Fibroblast of lung (primary cell): ENCODE measurements around the gene DNAL1. TPM values are rescaled to one million over a fixed set of nuclear protein-coding genes. Genes with fewer than 3 reads are reported as not detected.

ENCODE experiments used
- DNase-seq, 2 donors: peaks; one replicate each; pipeline versions ENCODE4 v3.0.0 to v3.0.0-alpha.2; 2010; ENCODE audit warnings: low read depth in 2 of 2
- H2AFZ ChIP-seq: 2 replicates; pipeline ENCODE4 v1.5.1; 2012; ENCODE audit warnings: low read length, control low read depth, inconsistent platforms
- H3K27ac ChIP-seq: 2 replicates; pipeline ENCODE4 v1.5.1; 2011; ENCODE audit warnings: low read length, control low read depth; ENCODE audit not compliant: insufficient read depth
- H3K27me3 ChIP-seq: 2 replicates; pipeline ENCODE4 v1.5.1; 2011; ENCODE audit warnings: mild to moderate bottlenecking, low read length; ENCODE audit not compliant: control insufficient read depth, insufficient read depth
- H3K36me3 ChIP-seq: 2 replicates; pipeline ENCODE4 v1.5.1; 2011; ENCODE audit warnings: low read length; ENCODE audit not compliant: control insufficient read depth, insufficient read depth
- H3K4me1 ChIP-seq: 2 replicates; pipeline ENCODE4 v1.5.1; 2011; ENCODE audit warnings: low read length; ENCODE audit not compliant: control insufficient read depth, insufficient read depth; ENCODE audit errors: extremely low read depth
- H3K4me2 ChIP-seq: 2 replicates; pipeline ENCODE4 v1.5.1; 2011; ENCODE audit warnings: low read length, control low read depth; ENCODE audit not compliant: insufficient read depth; ENCODE audit errors: extremely low read depth
- H3K4me3 ChIP-seq, 4 experiments: fragments of 200-600 bp in 1 of 4; sonication (generic) in 1 of 4; replicated peaks in 1 of 4; 2 replicates each; pipeline ENCODE4 v1.5.1; 2011 to 2016; ENCODE audit warnings: low read length in 4 of 4, low read depth in 3 of 4, mild to moderate bottlenecking in 3 of 4, control low read depth in 2 of 4, inconsistent platforms in 1 of 4, mixed read lengths in 1 of 4; ENCODE audit not compliant: insufficient read depth in 1 of 4; ENCODE audit errors: control extremely low read depth in 1 of 4
- H3K79me2 ChIP-seq: 2 replicates; pipeline ENCODE4 v1.5.1; 2012; ENCODE audit warnings: mild to moderate bottlenecking, low read length, inconsistent platforms; ENCODE audit not compliant: control insufficient read depth, insufficient read depth
- H3K9ac ChIP-seq: 2 replicates; pipeline ENCODE4 v1.5.1; 2011; ENCODE audit warnings: mild to moderate bottlenecking, low read length, control low read depth; ENCODE audit not compliant: insufficient read depth
- H3K9me3 ChIP-seq: 2 replicates; pipeline ENCODE4 v1.5.1; 2012; ENCODE audit warnings: low read depth, low read length; ENCODE audit not compliant: control insufficient read depth, insufficient read depth
- H4K20me1 ChIP-seq: 2 replicates; pipeline ENCODE4 v1.5.1; 2011; ENCODE audit warnings: low read length; ENCODE audit not compliant: control insufficient read depth, insufficient read depth; ENCODE audit errors: extremely low read depth
- EZH2 ChIP-seq: IDR thresholded peaks from 2 replicates; pipeline ENCODE4 v1.5.1; 2012; ENCODE audit warnings: low read length, control low read depth, mild to moderate bottlenecking; ENCODE audit errors: missing control alignments
- polyA plus RNA-seq, 2 donors: library from polyadenylated mRNA; depleted of rRNA in 1 of 2; stranded (reverse) in 1 of 2; unstranded in 1 of 2; fragments of >200 nt; gene quantifications; 2 replicates each; pipeline ENCODE4 v1.2.1, GENCODE V29; 2011 to 2012; ENCODE audit warnings: missing spikeins in 1 of 2
- total RNA-seq: library from RNA; depleted of rRNA; stranded (reverse); fragments of >200 nt; gene quantifications from 2 replicates; pipeline ENCODE4 v1.2.1, GENCODE V29; 2014
- TF ChIP-seq, protein P1 (sequence below), 2 donors: IDR thresholded peaks in 1 of 2; conservative IDR thresholded peaks in 1 of 2; 1 replicate in 1 of 2; 2 replicates in 1 of 2; pipeline ENCODE4 v1.5.1; 2011 to 2012; ENCODE audit warnings: low read length in 2 of 2, control low read depth in 1 of 2, inconsistent platforms in 1 of 2, low read depth in 1 of 2, mild to moderate bottlenecking in 1 of 2

DNAL1 gene
- total and polyA plus RNA-seq, 2 donors (not counting 1 experiment from before 2014, with no cell fraction given), result 5.3 to 11.3 TPM

GRCh38 chr14:73612339-73613045 is 32.3 kb upstream of the DNAL1 start, which contains the start of gene ACOT6:
Gene ACOT6, plus strand, starts transcription at chr14:73612517. Its CDS starts 55 bp downstream, at chr14:73612572.
- H3K4me2 ChIP-seq, result peak within 1 kb of the TSS; percentile 66
- peak; percentile 71 to 77 for DNase-seq
- H4K20me1 ChIP-seq, result no peaks in the 10 kb centered on the region
- H2AFZ ChIP-seq, result peak within 1 kb of the TSS; percentile 65
- H3K4me1 ChIP-seq, result no peaks in the 10 kb centered on the region
- H3K4me3 ChIP-seq, result peak within 1 kb of the TSS; percentile 36 to 66 (median 51)
- H3K27ac ChIP-seq, result no peak within 1 kb of the TSS
- H3K9me3 ChIP-seq, result no peaks in the 10 kb centered on the region
- H3K9ac ChIP-seq, result no peak within 1 kb of the TSS
- H3K27me3 ChIP-seq, result no peaks in the 10 kb centered on the region
- TF ChIP-seq, protein P1, sequence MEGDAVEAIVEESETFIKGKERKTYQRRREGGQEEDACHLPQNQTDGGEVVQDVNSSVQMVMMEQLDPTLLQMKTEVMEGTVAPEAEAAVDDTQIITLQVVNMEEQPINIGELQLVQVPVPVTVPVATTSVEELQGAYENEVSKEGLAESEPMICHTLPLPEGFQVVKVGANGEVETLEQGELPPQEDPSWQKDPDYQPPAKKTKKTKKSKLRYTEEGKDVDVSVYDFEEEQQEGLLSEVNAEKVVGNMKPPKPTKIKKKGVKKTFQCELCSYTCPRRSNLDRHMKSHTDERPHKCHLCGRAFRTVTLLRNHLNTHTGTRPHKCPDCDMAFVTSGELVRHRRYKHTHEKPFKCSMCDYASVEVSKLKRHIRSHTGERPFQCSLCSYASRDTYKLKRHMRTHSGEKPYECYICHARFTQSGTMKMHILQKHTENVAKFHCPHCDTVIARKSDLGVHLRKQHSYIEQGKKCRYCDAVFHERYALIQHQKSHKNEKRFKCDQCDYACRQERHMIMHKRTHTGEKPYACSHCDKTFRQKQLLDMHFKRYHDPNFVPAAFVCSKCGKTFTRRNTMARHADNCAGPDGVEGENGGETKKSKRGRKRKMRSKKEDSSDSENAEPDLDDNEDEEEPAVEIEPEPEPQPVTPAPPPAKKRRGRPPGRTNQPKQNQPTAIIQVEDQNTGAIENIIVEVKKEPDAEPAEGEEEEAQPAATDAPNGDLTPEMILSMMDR (conservative IDR thresholded peaks at IDR 0.05 in 1 of 2, IDR thresholded peaks at IDR 0.05 in 1 of 2; ENCODE audit: low read depth in 1 of 2, low read length in 2 of 2), result no peak
- no peak for TF ChIP-seq EZH2
- H3K79me2 ChIP-seq, result no peaks in the 10 kb centered on the region
- no peaks in the 10 kb centered on the region for H3K36me3 ChIP-seq

DNA sequence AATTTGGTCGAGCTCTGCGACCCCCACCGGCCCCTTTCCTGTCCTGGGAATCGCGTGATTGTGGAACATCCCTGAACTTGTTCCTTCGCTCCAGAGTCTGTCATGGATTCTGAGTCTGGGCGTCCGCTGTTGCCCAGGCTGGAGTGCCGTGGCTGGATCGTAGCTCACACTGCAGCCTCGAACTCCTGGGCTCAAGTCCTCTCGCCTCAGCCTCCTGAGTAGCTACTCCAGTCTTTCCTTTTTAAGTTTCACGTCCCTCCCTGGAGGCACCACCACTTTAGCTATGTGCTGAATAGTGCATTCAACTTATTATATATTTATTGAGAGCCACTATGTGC is 31.8 kb upstream of the DNAL1 start:
- peak in 1 of 2 donors; percentile 21 for DNase-seq
- Histone ChIP-seq H3K27me3 (no peaks in the 10 kb centered on the region), H3K4me1 (no peaks in the 10 kb centered on the region), H4K20me1 (no peaks in the 10 kb centered on the region), H3K9ac (no peak overlapping the region), H3K9me3 (no peaks in the 10 kb centered on the region), H3K4me2 (peak overlapping the region; percentile 21), H2AFZ (peak overlapping the region; percentile 65), H3K27ac (no peak overlapping the region), H3K79me2 (no peaks in the 10 kb centered on the region), H3K4me3 (peak overlapping the region; percentile 36 to 66 (median 51)), H3K36me3 (no peaks in the 10 kb centered on the region)
- TF ChIP-seq, protein P1 (conservative IDR thresholded peaks at IDR 0.05 in 1 of 2, IDR thresholded peaks at IDR 0.05 in 1 of 2; ENCODE audit: low read depth in 1 of 2, low read length in 2 of 2), result no peak
- TF ChIP-seq EZH2, result no peak

GRCh38 chr14:73613419-73613963 is 31.3 kb upstream of the DNAL1 start:
- Histone ChIP-seq H3K4me2 (no peak overlapping the region), H3K79me2 (no peaks in the 10 kb centered on the region), H3K4me3 (peak overlapping the region in 1 of 4 experiments; percentile 55), H3K9me3 (no peaks in the 10 kb centered on the region), H3K27ac (no peak overlapping the region), H3K4me1 (no peaks in the 10 kb centered on the region), H3K36me3 (no peaks in the 10 kb centered on the region), H4K20me1 (no peaks in the 10 kb centered on the region), H2AFZ (no peak overlapping the region), H3K9ac (no peak overlapping the region), H3K27me3 (no peaks in the 10 kb centered on the region)
- TF ChIP-seq, protein P1 (conservative IDR thresholded peaks at IDR 0.05 in 1 of 2, IDR thresholded peaks at IDR 0.05 in 1 of 2; ENCODE audit: low read depth in 1 of 2, low read length in 2 of 2), result no peak
- no peak for TF ChIP-seq EZH2
- no peak for DNase-seq
